Stimulated activated CD8-positive, alpha-beta memory T cell treated with anti-CD3 and anti-CD28 coated beads, Interleukin-12 subunit alpha, Interleukin-12 subunit beta, amount 100 ng/mL, for 24 hours (primary cell): Measurements from ENCODE around the gene OASL.

ENCODE experiments used
- DNase-seq: peaks from one replicate; pipeline ENCODE4 v3.0.0-alpha.2; 2020; ENCODE audit errors: extremely low read depth

Gene OASL

DNA sequence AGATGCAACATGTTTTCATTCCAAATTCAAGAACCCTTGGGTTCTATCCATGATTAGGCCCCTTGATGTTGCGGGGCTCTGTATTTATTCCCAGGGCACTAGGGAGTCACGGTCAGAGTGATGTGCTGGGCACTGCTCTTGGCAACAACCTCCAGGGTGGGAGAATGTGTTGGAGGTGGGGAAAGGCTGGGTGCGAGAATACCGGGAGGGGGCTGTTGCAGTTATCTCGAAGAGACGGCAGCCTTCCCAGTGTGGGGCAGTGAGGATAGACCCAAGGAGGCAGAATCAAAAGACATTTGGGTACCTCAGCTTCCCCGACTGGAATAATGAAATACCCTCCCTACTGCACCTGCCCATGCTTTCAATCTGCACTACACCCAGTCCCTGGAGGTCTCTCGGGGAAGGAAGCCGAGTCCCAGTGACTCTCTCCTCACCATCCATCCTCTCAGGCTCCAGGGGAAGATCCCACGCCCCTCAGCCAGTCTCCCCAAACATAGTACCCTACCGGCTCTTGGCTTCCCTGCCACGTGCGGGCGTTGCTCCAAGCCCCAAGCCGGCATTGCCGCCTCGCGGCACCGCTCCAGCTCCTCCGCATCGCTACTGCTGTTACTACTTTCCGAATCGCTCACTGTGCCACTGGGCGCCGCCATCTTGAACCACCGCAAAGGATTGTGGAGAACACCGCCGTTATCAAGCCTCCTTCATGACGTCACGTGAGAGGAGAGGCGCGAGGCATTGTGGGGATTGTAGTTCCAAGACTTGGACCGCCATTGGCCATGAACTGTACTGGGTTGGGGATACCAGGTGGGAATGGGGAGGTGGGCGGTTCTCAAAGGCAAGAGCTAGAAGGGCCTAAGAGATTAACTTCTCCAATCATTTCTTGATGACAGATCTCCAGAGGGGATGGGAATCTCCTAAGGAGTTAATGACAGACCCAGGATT is 22.9 kb downstream of the OASL start, which contains the start of gene C12orf43:
Gene C12orf43, minus strand, starts transcription at position 663 of the 942 bp plus-strand sequence. Its CDS starts 13 bp downstream, at position 650.
- DNase-seq: peak; percentile 74

DNA sequence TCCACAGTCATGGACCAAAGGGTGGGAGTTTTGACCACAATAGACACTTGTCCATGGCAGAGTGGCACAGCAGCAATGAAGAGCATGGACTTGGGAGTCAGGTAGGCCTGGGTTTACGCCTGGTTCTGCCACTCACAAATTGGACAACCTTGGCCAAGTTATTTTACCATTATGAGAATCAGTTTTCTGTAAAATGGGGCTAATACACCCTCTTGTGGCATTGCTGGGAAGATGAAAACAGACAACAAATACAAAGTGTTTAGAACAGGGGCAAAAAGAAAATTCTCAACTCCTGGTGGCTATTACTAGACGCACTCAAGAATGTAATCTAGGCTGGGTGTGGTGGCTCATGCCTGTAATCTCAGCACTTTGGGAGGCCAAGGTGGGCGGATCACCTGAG is 25.3 kb downstream of the OASL start:
- no peak for DNase-seq

DNA sequence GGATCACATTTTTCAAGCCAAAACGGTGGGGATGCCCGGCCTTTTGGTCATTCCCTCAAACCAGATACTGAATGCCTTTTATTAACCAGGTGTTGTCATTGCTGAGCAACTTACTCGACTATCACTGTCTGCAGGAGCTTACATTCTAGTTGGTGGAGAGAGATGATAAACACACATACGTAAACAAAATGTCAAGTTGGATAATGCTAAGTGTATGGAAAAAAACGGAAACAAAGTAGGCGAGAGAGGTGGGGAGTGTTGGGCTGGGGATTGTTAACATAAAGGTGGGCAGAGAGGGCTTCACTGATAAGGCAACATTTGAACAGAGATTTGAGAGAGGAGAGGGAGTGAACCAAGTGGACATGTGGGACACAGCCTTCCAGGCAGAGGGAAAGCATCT is 27.2 kb downstream of the OASL start:
- no peak for DNase-seq

DNA sequence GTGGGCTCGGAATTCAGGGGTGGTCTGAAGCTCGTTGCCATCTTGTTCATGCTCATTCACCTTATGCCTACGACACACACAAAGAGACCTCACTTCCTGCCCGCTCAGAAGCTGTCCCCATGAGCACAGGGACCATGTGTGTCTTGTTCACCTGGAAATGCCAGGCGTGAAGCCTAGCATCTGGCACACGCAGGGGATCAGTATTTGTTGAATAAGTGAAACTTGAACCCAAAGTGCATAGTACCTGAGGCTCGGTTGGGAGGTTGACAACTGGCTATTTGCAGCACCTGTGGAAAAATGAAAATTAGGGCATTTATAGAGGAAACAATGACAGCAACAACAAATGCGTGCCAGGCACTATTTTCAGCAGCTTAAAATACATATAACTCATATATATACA is 28.2 kb downstream of the OASL start:
- no peak for DNase-seq

DNA sequence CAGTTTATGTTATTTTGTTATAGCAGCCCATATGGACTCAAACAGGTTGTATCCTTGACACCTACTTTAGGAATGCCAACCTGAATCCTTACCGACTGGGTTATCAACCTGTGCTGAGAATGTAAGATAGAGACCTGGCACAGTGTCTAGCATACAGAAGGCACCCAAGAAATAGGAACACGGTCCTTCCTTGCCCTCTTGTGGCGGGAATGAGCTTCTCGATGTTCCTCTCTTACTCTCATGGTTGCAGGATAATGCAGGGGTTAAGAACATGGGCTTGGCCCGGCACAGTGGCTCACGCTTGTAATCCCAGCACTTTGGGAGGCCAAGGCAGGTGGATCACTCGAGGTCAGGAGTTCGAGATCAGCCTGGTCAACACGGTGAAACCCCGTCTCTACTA is 29.3 kb downstream of the OASL start:
- DNase-seq: no peak

DNA sequence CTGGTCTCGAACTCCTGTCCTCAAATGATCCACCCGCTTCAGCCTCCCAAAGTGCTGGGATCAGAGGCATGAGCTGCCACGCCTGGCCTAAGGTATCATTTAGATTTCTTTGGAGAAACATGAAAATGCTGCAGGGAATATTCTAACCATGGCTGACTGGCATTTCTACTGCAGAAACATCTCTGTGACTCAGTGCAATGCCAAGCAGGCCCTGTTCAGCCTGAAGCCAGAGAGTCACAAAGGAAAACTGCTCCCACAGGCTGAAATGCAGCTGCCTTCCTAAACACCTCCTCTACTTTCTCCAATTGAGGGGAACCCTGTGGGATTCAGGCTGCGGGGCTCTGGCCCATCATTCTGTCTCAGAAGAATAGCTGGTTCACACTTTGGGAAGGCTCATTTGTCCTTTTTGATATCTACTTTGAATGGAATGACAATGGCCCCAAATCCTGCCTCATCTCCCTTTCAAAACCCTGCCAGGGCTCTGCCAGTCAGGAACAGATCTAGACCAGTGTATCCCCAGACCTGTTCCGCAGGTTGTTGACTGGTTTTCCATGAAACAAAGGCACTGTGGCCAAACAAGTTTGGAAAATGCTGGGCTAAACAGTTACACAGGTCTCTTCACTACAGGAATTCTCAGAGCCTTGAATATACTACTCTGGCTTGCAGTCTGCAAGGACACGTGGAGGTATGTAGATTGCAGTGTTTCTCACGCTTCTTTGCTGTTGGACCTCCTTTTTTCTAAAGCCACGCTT is 30.5 kb downstream of the OASL start:
- no peak for DNase-seq

DNA sequence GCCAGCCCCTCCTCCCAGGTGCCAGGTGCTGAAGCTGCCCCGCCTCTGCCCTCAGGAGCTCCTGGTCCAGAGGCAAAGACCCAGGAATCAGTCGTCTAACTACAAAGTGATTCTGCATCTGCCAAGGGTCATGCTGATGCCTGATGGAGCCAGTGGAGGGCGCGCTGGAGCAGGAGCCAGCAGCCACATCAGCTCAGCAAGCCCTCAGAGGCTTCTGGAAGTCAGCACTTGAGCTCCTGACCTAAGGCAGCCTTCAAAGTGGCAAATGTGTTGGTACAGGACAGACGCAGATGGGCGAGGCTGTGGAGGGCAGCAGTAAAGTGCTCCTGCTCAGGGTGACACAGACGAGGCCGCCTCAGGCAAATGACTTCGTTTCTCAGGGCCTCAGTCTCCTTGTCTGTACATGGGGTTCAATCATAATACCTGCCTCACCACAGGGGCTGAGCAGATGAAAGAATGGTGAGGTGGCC is 33.7 kb downstream of the OASL start:
- no peak for DNase-seq

DNA sequence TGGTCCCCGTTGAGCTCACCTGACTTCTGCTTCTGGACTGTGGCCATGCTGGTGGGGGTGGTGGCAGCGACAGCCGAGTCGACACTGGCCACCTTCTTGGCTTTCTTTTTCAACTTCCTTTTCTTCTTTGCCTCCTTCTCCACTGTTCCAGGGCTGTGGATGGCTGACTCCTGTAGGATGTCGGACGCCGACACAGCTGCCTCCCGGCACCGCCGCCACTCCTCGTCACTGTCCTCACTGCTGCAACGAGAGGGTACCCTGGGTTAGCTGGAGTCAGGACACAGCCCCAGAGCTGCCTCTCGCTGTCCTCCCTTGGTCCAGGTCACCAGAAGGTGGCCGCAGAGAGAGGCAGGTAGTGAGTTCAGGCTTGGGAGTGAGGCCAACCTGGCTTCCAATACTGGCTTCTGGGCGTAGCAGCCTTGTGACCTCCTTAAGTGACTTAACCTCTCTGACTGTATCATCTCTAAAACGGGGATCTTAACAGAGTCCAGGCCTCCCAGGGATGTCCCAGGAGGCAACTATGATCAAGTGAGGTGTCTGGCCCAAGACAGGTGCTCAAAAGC is 34.7 kb downstream of the OASL start:
- no peak for DNase-seq

DNA sequence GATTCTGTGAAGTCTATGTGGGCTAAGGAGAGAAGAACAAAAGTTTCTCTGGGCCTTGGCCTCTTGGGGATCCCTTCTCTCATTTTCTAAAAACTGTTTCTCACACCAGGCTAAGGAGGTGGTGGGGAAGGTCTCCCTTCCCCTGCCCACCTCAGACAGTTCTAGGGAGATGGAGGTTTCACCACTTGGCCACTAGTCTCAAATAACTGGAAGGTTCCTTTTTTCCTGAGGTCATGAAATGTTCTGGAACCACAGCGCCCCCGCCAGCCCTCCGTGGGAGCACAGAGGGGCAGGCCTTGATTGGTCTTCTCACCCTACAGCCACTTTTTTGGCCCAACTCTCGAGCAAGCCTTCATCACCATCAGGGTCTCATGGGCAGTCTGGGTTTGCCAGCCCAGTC is 35.4 kb downstream of the OASL start:
- no peak for DNase-seq

DNA sequence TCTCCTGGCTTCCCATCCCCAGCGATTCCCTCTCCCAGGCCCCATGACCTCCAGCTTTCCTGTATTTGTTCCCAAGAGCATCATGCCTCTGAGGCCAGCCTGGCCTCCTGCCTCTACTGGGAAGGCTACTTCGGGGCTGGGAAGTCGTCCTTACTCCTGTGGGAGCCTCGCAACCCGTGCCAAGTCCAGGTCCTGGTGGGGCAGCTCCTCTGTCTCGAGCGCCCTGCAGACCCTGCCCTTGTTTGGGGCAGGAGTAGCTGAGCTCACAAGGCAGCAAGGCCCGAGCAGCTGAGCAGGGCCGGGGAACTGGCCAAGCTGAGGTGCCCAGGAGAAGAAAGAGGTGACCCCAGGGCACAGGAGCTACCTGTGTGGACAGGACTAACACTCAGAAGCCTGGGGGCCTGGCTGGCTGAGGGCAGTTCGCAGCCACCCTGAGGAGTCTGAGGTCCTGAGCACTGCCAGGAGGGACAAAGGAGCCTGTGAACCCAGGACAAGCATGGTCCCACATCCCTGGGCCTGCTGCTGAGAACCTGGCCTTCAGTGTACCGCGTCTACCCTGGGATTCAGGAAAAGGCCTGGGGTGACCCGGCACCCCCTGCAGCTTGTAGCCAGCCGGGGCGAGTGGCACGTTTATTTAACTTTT is 37.1 kb downstream of the OASL start:
- no peak for DNase-seq

DNA sequence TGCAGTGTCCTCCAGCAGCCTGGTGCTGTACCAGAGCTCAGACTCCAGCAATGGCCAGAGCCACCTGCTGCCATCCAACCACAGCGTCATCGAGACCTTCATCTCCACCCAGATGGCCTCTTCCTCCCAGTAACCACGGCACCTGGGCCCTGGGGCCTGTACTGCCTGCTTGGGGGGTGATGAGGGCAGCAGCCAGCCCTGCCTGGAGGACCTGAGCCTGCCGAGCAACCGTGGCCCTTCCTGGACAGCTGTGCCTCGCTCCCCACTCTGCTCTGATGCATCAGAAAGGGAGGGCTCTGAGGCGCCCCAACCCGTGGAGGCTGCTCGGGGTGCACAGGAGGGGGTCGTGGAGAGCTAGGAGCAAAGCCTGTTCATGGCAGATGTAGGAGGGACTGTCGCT is 38.0 kb downstream of the OASL start:
- no peak for DNase-seq

DNA sequence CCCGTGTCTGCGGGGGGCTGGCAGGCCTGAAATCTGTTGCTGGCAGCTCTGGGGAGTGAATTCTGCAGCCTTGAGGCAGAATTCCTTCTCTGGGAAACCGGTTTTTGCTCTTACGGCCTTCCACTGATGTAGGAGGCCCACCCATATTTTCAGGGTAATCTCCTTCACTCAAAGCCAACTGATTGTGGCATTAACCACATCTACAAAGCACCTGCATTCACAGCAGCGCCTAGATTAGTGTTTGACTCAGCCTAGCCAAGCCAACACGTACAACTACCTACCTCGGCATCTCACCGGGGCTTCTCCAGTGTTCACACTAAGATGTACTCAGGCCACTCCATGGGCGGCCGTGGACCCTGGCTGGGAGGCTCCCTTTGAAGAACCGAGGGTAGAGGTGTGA is 38.5 kb downstream of the OASL start:
- DNase-seq: no peak

DNA sequence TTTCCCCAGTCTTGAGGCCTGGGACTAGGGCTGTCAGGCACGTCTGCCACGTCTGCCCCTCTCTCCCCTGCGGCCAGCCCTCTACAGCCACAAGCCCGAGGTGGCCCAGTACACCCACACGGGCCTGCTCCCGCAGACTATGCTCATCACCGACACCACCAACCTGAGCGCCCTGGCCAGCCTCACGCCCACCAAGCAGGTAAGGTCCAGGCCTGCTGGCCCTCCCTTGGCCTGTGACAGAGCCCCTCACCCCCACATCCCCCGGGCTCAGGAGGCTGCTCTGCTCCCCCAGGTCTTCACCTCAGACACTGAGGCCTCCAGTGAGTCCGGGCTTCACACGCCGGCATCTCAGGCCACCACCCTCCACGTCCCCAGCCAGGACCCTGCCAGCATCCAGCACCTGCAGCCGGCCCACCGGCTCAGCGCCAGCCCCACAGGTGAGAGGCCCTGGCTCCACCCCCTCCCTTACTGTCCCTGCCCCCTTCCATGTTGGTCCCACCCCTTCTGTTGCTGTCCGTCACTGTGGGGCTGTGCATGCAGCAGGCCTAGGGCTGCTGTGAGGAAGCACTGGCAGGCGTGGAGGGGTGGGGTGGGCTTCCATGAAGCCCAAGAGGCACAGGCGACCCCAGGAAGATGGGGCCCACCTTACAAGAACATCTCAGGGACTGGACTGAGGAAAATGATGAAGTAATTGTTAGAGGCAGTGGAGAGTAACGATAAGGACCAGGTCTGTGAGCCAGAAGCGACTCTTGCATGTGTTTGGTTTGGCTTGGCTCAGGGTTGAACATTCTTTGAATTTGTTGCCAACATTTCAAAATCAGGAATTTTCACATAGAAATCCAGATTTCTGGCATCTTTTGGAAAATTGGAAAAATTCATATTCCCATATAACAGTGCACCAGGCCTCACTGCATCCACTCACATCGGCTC is 39.6 kb downstream of the OASL start:
- no peak for DNase-seq

DNA sequence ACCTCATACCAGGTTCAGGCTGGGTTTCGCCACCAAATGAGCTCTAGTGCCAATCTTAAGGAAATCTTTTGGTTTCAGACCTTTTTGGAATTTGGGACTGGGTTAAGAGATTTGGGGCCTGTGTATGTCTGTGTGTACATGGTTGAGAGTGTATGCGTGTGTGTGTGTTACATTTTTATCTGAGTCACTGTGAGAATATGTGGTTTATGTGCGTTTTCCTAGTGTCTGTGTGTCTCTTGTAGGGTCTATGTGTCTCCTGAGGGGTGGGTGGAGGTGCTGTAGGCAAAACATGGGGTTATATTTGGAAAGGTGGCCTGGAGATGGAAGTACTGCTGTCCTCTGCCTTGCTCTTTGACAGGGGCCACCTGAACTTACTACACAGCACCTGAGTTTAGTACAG is 40.6 kb downstream of the OASL start:
- DNase-seq: no peak

DNA sequence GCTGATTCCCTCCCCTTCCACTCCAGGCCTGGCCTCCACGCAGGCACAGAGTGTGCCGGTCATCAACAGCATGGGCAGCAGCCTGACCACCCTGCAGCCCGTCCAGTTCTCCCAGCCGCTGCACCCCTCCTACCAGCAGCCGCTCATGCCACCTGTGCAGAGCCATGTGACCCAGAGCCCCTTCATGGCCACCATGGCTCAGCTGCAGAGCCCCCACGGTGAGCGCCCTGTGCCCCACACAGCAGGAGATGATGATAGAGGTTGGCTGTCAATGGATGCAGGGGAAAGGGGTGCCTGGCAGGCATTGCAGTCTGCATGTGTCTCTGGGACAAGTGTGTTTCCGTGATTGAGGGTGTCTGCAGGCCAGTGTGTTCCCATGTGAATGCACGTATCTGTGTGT is 41.6 kb downstream of the OASL start:
- DNase-seq: no peak

DNA sequence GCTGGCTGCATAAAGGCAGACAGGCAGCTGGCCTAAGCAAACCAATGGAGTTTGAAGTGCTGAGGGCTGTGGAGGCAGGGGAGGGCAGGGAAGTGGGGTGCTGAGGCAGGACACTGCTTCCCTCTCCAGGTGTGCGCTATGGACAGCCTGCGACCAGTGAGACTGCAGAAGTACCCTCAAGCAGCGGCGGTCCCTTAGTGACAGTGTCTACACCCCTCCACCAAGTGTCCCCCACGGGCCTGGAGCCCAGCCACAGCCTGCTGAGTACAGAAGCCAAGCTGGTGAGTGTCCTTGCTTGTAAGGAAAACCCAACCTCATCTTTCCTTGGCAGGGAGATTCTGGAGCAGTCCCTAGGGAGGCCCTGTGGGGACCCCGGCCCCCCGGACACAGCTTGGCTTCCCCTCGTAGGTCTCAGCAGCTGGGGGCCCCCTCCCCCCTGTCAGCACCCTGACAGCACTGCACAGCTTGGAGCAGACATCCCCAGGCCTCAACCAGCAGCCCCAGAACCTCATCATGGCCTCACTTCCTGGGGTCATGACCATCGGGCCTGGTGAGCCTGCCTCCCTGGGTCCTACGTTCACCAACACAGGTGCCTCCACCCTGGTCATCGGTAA is 42.8 kb downstream of the OASL start:
- no peak for DNase-seq

DNA sequence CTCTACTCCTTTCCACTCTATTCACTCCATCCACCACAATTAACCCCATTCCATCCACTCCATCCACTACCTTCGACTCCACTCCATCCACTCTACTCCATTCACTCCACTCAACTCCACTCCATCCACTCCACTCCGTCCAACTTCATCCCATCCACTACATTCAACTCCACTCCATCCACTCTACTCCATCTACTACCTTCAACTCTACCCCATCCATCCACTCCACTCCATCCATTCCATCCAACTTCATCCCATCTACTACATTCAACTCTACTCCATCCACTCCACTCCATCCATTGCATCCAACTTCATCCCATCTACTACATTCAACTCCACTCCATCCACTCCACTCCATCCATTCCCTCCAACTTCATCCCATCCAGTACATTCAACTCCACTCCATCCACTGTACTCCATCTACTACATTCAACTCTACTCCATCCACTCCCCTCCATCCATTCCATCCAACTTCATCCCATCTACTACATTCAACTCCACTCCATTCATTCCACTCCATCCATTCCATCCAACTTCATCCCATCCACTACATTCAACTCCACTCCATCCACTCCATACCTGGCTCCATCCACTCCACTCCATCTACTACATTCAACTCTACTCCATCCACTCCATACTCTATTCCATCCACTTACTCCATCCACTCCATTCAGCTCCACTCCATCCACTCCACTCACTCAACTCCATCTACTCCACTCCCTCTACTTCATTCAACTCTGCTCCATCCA is 44.3 kb downstream of the OASL start:
- DNase-seq: no peak

DNA sequence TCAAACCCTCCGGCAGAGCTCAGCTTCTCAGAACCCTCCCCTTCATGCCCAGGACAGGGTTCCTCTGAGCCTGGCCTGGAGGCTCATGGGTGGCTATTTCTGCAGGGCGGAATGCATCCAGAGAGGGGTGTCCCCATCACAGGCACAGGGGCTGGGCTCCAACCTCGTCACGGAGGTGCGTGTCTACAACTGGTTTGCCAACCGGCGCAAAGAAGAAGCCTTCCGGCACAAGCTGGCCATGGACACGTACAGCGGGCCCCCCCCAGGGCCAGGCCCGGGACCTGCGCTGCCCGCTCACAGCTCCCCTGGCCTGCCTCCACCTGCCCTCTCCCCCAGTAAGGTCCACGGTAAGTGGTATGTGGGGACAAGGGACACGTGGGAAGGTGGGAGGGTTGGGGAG is 45.0 kb downstream of the OASL start:
- no peak for DNase-seq

DNA sequence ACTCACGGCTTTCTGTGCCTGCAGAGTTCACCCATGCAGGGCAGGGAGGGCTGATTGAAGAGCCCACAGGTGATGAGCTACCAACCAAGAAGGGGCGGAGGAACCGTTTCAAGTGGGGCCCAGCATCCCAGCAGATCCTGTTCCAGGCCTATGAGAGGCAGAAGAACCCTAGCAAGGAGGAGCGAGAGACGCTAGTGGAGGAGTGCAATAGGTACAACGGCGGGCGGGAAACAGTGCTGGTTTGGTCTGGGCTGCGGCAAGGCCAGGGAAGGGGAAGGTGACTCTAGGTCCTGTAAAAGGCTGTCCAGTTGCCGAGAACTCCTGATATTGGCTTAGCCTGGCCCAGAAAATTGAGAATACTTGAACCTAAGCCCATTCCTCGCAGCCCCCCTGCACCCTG is 45.5 kb downstream of the OASL start:
- DNase-seq: no peak

DNA sequence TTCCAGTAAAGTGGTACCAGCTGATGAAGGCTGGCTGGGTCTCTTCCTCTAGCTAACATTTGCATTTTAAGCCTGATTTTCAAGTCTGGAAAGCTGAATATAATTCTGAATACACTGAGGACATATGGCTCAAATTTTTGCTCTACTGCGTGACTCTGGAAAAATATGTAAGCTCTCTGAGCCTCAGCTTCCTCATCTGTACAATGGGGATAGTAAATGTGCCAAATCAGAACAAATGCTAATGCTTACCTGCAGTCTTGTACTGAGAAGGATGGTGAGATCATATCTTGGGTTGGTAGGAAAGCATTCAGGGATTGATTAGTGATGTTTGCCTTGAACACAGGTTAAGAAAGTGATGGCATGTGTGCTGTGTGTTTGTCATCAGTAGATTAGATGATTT is 46.1 kb downstream of the OASL start:
- DNase-seq: no peak
